Transverse colon (tissue), 4 donors: Measurements from ENCODE around the gene TMEM106A. TPM values are rescaled to one million over a fixed set of nuclear protein-coding genes. Genes with fewer than 3 reads are reported as not detected.
A peak's percentile ranks its signal among the peaks of the same experiment; 100 is the strongest.

ENCODE experiments used
- DNase-seq: peaks from one replicate; pipeline ENCODE4 v3.0.0-alpha.2; 2019
- H3K27ac ChIP-seq, 4 donors: fragments of 200-600 bp; sonication (generic); 2 replicates each; pipeline ENCODE4 v1.5.1; 2016 to 2018; ENCODE audit warnings: inconsistent platforms in 4 of 4
- H3K27me3 ChIP-seq: fragments of 200-600 bp; sonication (generic); 2 replicates; pipeline ENCODE4 v1.5.1; 2017; ENCODE audit warnings: inconsistent platforms
- H3K36me3 ChIP-seq, 4 donors: fragments of 200-600 bp; sonication (generic); 2 replicates each; pipeline ENCODE4 v1.5.1; 2017 to 2019; ENCODE audit warnings: inconsistent platforms in 4 of 4
- H3K4me1 ChIP-seq, 4 donors: fragments of 200-600 bp; sonication (generic); 2 replicates each; pipeline ENCODE4 v1.5.1; 2017 to 2020; ENCODE audit warnings: inconsistent platforms in 4 of 4
- H3K4me3 ChIP-seq, 4 donors: fragments of 200-600 bp; sonication (generic); 1 replicate in 1 of 4; 2 replicates in 3 of 4; pipeline versions ENCODE4 v1.5.1 to v1.6.1; 2017 to 2019; ENCODE audit warnings: inconsistent platforms in 4 of 4
- H3K9me3 ChIP-seq, 2 donors: fragments of 200-600 bp; sonication (generic); 2 replicates each; pipeline ENCODE4 v1.5.1; 2017 to 2019; ENCODE audit warnings: inconsistent platforms in 2 of 2
- EP300 ChIP-seq: sonication (generic); formaldehyde crosslinking; IDR thresholded peaks from one replicate; pipeline ENCODE4 v1.6.1; 2017; ENCODE audit warnings: antibody characterized with exemption, low read depth
- POLR2A ChIP-seq: fragments of 450-650 bp; IDR thresholded peaks from one replicate; pipeline ENCODE4 v1.6.1; 2016; ENCODE audit warnings: antibody characterized with exemption, mild to moderate bottlenecking, moderate library complexity
- POLR2AphosphoS5 ChIP-seq, 3 donors: sonication (generic); formaldehyde crosslinking; IDR thresholded peaks; one replicate each; pipeline ENCODE4 v1.6.1; 2016; ENCODE audit warnings: antibody characterized with exemption in 3 of 3
- WGBS, 2 donors: methylation state at CpG; one replicate each; pipeline ENCODE4 v1.1.5; 2018; ENCODE audit warnings: low coverage in 1 of 2; 5-methylcytosine and 5-hydroxymethylcytosine counted together
- in situ Hi-C, 4 donors: fragments of 200-750 bp; cut with MboI; loops; one replicate each; pipeline versions ENCODE4 v1.15.0 to v1.15.1; 2017; ENCODE audit warnings: low sequenced_read_pairs in 3 of 4, low pct_ligation_motif_present in 1 of 4, low pct_unique_long_range_greater_than_20kb in 1 of 4
- intact Hi-C: fragments of 100-400 bp; cut with DNase I; formaldehyde crosslinking; loops from one replicate; pipeline ENCODE4 v1.15.1; 2023; ENCODE audit warnings: low total_unique reads
- total RNA-seq, 4 donors: library from RNA; depleted of rRNA; stranded (reverse); fragments of >200 nt; gene quantifications; one replicate each; pipeline ENCODE4 v1.1.0, GENCODE V29; 2016
- TF ChIP-seq, protein P1 (sequence below), 5 experiments: fragments of 200-600 bp in 3 of 5; fragments of 450-650 bp in 2 of 5; sonication (generic) in 3 of 5; IDR thresholded peaks; 1 replicate in 2 of 5; 2 replicates in 3 of 5; pipeline ENCODE4 v1.5.1; 2016 to 2017; ENCODE audit warnings: antibody characterized with exemption in 5 of 5, inconsistent platforms in 3 of 5, mild to moderate bottlenecking in 2 of 5, moderate library complexity in 1 of 5

Gene TMEM106A
- total RNA-seq, 4 donors from 2014 or later: 4.1 to 24.3 (median 7.9) TPM

DNA sequence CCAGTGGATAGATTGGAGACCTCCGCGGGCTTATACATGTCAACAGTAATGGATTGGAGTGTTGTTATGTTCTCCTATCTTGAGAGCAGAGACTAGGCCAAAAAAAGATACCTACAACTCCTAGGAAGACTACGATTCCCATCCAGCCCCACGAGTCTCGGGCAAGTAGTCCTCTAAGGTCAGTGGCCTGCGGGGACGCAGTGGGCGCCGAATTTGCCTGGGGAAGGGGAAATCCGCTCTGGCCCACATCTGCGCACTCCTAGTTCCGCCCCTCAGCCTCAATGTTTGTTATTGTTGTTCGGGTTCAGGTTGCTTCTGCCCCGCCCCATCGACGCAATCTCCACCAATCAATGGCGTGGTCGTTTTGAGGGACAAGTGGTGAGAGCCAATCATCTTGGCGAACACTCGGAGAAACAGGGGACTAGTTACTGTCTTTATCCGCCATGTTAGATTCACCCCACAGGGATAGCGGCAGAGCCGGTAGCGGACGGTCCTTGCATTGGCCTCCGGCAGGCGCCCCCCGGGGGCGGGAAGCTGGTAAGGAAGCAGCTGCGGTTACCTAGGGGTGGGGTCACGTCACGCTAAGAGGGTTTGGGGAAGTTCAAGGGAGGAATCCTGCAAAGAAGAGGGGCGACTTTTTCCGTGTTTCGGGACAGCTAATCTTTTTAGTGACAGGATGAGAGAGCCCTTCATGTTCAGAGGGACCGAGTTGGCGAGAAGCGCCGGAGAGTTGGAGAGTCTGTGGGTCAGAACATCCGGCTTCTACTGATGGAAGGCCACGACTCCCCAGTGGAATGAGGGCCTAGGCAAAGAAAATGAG, 40.7 kb upstream of the TMEM106A start, which contains the start of gene NBR1:
Gene NBR1 (plus strand): TSS at position 449 of the 820 bp plus-strand sequence. CDS start 4,586 bp downstream, outside the sequence.
- WGBS, 2 donors: 1% methylated on average over 41 of the region's 41 CpGs; no CpG with 5 or more reads in 1 of the 2 donors
- no peaks in the 10 kb centered on the region for H3K9me3 ChIP-seq
- in situ Hi-C loops: no loop called here

DNA sequence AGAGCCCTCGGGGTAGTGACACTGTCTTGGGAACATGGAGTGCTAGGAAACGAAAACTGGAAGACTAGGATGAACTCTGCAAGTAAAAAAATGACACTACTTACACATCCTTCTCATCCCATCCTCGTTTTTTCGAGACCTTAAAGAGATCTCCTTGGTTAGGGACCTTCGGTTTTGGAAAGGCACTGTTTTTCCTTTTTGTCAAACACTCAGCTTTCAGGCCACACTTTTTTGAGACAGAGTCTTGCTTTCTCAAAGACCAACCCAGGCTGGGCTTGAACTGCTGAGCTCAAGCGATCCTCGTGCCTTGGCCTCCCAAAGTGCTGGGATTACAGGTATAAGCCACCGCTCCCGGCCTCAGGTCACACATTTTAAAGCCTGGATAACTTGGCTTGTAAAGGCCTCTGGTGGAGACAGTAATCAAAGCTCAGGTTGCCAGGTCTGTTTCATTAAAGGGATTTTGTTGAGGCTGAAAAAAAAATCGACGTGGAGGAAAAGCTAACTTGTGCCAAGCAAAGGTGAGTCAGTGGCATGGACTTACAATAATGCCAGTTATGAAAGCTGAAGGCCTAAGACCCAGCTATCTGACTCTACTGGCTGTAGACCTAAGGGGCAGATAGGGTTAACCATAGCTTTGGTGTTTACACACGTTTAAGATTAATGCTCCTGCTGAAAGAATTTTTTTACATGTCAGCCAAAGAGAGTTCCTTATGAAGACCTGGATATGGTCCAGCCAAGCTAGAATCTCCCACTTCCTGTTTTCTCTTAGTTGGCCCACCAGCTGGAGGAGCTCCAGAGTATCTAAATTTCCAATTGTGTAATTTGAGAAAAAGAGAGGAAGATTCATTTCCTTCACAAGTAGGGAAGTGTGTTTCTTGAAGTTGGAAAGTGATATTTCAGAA, 39.8 kb upstream of the TMEM106A start:
- WGBS, 2 donors: 0 to 4% methylated on average over 4 to 12 of the region's 12 CpGs
- peak overlapping the region; percentile 55 to 84 (median 72) for H3K4me3 ChIP-seq
- no peaks in the 10 kb centered on the region for H3K27me3 ChIP-seq
- TF ChIP-seq, protein P1, sequence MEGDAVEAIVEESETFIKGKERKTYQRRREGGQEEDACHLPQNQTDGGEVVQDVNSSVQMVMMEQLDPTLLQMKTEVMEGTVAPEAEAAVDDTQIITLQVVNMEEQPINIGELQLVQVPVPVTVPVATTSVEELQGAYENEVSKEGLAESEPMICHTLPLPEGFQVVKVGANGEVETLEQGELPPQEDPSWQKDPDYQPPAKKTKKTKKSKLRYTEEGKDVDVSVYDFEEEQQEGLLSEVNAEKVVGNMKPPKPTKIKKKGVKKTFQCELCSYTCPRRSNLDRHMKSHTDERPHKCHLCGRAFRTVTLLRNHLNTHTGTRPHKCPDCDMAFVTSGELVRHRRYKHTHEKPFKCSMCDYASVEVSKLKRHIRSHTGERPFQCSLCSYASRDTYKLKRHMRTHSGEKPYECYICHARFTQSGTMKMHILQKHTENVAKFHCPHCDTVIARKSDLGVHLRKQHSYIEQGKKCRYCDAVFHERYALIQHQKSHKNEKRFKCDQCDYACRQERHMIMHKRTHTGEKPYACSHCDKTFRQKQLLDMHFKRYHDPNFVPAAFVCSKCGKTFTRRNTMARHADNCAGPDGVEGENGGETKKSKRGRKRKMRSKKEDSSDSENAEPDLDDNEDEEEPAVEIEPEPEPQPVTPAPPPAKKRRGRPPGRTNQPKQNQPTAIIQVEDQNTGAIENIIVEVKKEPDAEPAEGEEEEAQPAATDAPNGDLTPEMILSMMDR (IDR thresholded peaks at IDR 0.05): peak in 3 of 5 experiments; percentile 20 to 33 (median 31)
- TF ChIP-seq POLR2AphosphoS5 (IDR thresholded peaks at IDR 0.05) (peak in 1 of 3 donors; percentile 26), EP300 (no peak), POLR2A (no peak)
- H3K27ac ChIP-seq: peak overlapping the region; percentile 95 to 99 (median 98)
- in situ Hi-C loops (no loop called here), intact Hi-C loops (no loop called here)
- H3K9me3 ChIP-seq: no peaks in the 10 kb centered on the region
- H3K4me1 ChIP-seq: peaks cover 34 to 79% (median 70%) of the 10 kb centered on the region in 4 donors
- DNase-seq: peak; percentile 49
- H3K36me3 ChIP-seq: peaks cover 0 to under 1% (median 0%) of the 10 kb centered on the region in 4 donors

More for the DNA sequence above, 40.7 kb upstream of the TMEM106A start, which contains the start of gene NBR1:
- DNase-seq: peak; percentile 97
- Histone ChIP-seq H3K4me1 (peaks cover 30 to 71% (median 62%) of the 10 kb centered on the region in 4 donors), H3K4me3 (peak within 1 kb of the TSS; percentile 55 to 84 (median 72)), H3K36me3 (no peaks in the 10 kb centered on the region), H3K27ac (peak within 1 kb of the TSS; percentile 95 to 99 (median 98)), H3K27me3 (no peaks in the 10 kb centered on the region)
- TF ChIP-seq, protein P1 (IDR thresholded peaks at IDR 0.05): peak in 1 of 5 experiments; percentile 33
- peak in 2 of 3 donors; percentile 94 to 95 for TF ChIP-seq POLR2AphosphoS5 (IDR thresholded peaks at IDR 0.05)
- TF ChIP-seq POLR2A: peak; percentile 95
- TF ChIP-seq EP300: no peak
- intact Hi-C loops: no loop called here

DNA sequence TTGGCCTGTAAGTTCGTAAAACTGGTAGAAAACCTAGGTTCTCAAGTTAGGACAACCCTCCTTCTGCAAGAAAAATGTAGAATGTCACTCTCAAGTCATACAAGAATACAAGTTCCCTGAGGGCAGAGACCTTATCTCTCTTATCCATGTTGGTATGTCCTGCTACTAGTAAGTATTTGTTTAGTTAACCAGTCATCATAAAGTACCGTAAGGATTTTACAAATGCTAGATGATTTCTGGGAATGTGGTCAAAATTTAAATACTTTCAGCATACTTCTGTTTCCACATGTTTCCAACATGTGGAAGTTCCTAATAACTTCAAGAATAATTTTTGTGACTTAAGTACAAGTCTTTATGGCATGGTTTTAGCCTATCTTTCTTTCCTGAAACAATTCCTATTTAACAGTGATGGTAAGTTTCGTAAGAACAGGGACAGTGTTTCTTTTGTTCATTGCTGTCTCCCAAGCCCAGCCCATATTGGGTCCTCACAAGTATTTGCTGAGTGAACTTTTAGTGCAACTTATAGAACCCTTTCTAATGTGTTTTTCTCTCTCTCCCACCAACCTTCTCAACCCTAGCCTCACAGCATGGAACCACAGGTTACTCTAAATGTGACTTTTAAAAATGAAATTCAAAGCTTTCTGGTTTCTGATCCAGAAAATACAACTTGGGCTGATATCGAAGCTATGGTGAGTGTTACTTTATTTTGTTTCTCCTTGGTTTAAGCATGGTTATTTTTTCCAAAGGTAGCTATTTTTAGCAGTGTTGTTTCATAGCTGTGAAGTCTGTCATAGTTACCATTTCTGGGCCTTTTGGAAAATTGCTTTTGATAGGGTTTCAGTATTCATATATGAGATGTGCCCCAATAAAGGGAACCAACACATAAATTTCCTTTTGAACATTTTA, 36.2 kb upstream of the TMEM106A start:
- H3K27ac ChIP-seq: peak overlapping the region; percentile 77 to 99 (median 91)
- H3K4me1 ChIP-seq: peaks cover 29 to 71% (median 59%) of the 10 kb centered on the region in 4 donors
- in situ Hi-C loops (loop anchor here in 1 of 4 donors (25.0 kb wide), 1 partner anchor 162 kb away; no protein-coding TSS in a partner anchor), intact Hi-C loops (no loop called here)
- H3K27me3 ChIP-seq: no peaks in the 10 kb centered on the region
- H3K36me3 ChIP-seq: peaks cover 0 to 28% (median 14%) of the 10 kb centered on the region in 4 donors
- no peak overlapping the region for H3K4me3 ChIP-seq
- H3K9me3 ChIP-seq: no peaks in the 10 kb centered on the region
- TF ChIP-seq EP300: no peak
- no peak for TF ChIP-seq POLR2A
- TF ChIP-seq POLR2AphosphoS5 (IDR thresholded peaks at IDR 0.05): no peak
- TF ChIP-seq, protein P1 (IDR thresholded peaks at IDR 0.05): no peak
- no peak for DNase-seq
- WGBS, 2 donors: 44 to 52% methylated on average over 3 to 4 of the region's 4 CpGs
